HG03378 (cell line): ENCODE data around the gene ZNF428.
A peak's percentile ranks its signal among the peaks of the same experiment; 100 is the strongest.
"Not testable (repeated sequence)": the region's sequence is repeated elsewhere in the genome, so short reads cannot be mapped to it uniquely, and the experiment has no call there.

Experiments
- ATAC-seq: cut with Tn5 transposase; IDR thresholded peaks from one replicate; pipeline ENCODE4 v1.9.1; 2021; ENCODE audit warnings: mild to moderate bottlenecking, moderate library complexity; ENCODE audit not compliant: unreplicated experiment

The ZNF428 gene

GRCh38 chr19:43595605-43595998 lies 23.8 kb downstream of the ZNF428 start:
- ATAC-seq = no peak

- no peak for ATAC-seq
Observed at GRCh38 chr19:43594710-43595604, 24.5 kb downstream of the ZNF428 start.

GRCh38 chr19:43594081-43594697 lies 25.2 kb downstream of the ZNF428 start:
- ATAC-seq = no peak

GRCh38 chr19:43592800-43593350 lies 26.6 kb downstream of the ZNF428 start:
- no peak for ATAC-seq

- no peak for ATAC-seq
Observed at GRCh38 chr19:43591904-43592772, 27.3 kb downstream of the ZNF428 start.

GRCh38 chr19:43589678-43590077 lies 29.8 kb downstream of the ZNF428 start:
- ATAC-seq = no peak

GRCh38 chr19:43589277-43589676 lies 30.2 kb downstream of the ZNF428 start:
- ATAC-seq = no peak

GRCh38 chr19:43587029-43587428 lies 32.4 kb downstream of the ZNF428 start:
- not testable (repeated sequence) for ATAC-seq

- no peak for ATAC-seq
Observed at GRCh38 chr19:43586346-43586745, 33.1 kb downstream of the ZNF428 start.

- ATAC-seq = no peak
Observed at GRCh38 chr19:43584484-43584883, 34.9 kb downstream of the ZNF428 start.

GRCh38 chr19:43582495-43582894 lies 36.9 kb downstream of the ZNF428 start:
- ATAC-seq = no peak

GRCh38 chr19:43581467-43581866 lies 38.0 kb downstream of the ZNF428 start:
- no peak for ATAC-seq

- no peak for ATAC-seq
Observed at GRCh38 chr19:43578787-43579186, 40.6 kb downstream of the ZNF428 start.

- no peak for ATAC-seq
Observed at GRCh38 chr19:43575955-43576878, 43.2 kb downstream of the ZNF428 start.

GRCh38 chr19:43575156-43575950 lies 44.1 kb downstream of the ZNF428 start, which contains the start of the genes PINLYP and XRCC1:
TSS of gene PINLYP (plus strand) at chr19:43575801. CDS start at chr19:43577192, 1,391 bp downstream.
TSS of gene XRCC1 (minus strand) at chr19:43575527. CDS start at chr19:43575458, 69 bp downstream.
- ATAC-seq = peak; percentile 83

- ATAC-seq = no peak
Observed at GRCh38 chr19:43574424-43575155, 44.8 kb downstream of the ZNF428 start.

- ATAC-seq = no peak
Observed at GRCh38 chr19:43572171-43572588, 47.2 kb downstream of the ZNF428 start.

GRCh38 chr19:43570174-43570791 lies 49.1 kb downstream of the ZNF428 start:
- ATAC-seq = no peak
